ACC112 (cell line): ENCODE data around the gene ITGAV.

ENCODE experiments used
- H2AFZ ChIP-seq: fragments of 200-600 bp; sonication (generic); one replicate; pipeline ENCODE4 v1.6.0; 2017; ENCODE audit warnings: antibody characterized with exemption, low read length; ENCODE audit not compliant: unreplicated experiment
- H3K27ac ChIP-seq: fragments of 200-600 bp; sonication (generic); 2 replicates; pipeline ENCODE4 v1.5.1; 2014; ENCODE audit warnings: low read depth, mild to moderate bottlenecking, antibody characterized with exemption, low read length, moderate library complexity
- H3K27me3 ChIP-seq: fragments of 200-600 bp; sonication (generic); 2 replicates; pipeline ENCODE4 v1.6.1; 2014; ENCODE audit warnings: mild to moderate bottlenecking, antibody characterized with exemption, low read length, moderate library complexity, mixed read lengths; ENCODE audit not compliant: insufficient read depth
- H3K36me3 ChIP-seq: fragments of 200-600 bp; sonication (generic); 2 replicates; pipeline ENCODE4 v1.6.1; 2016; ENCODE audit warnings: mild to moderate bottlenecking, antibody characterized with exemption, low read length, moderate library complexity, mixed read lengths; ENCODE audit not compliant: insufficient read depth
- H3K4me1 ChIP-seq: fragments of 200-600 bp; sonication (generic); one replicate; pipeline ENCODE4 v1.6.1; 2016; ENCODE audit warnings: low read length, mixed read lengths; ENCODE audit not compliant: insufficient read depth, unreplicated experiment, control insufficient read depth
- H3K4me3 ChIP-seq: fragments of 200-600 bp; sonication (generic); 2 replicates; pipeline ENCODE4 v1.5.1; 2014; ENCODE audit warnings: mild to moderate bottlenecking, low read depth, low read length
- H3K79me2 ChIP-seq: fragments of 200-600 bp; sonication (generic); one replicate; pipeline ENCODE4 v1.6.0; 2016; ENCODE audit warnings: low read length; ENCODE audit not compliant: control insufficient read depth, unreplicated experiment, insufficient read depth

Gene ITGAV

GRCh38 chr2:186695081-186695756 lies 105.4 kb downstream of the ITGAV start:
- Histone ChIP-seq H3K4me1 (peaks cover 15% of the 10 kb centered on the region), H3K27ac (peak overlapping the region; percentile 24; the same call in 1 of the 2 replicates), H2AFZ (peak overlapping the region; percentile 98), H3K79me2 (no peaks in the 10 kb centered on the region), H3K36me3 (no peaks in the 10 kb centered on the region), H3K27me3 (no peaks in the 10 kb centered on the region), H3K4me3 (peak overlapping the region; percentile 96)

GRCh38 chr2:186696290-186696689 lies 106.4 kb downstream of the ITGAV start:
- Histone ChIP-seq H3K27ac (no peak overlapping the region), H3K27me3 (no peaks in the 10 kb centered on the region), H3K79me2 (no peaks in the 10 kb centered on the region), H3K4me1 (peaks cover 15% of the 10 kb centered on the region), H3K4me3 (no peak overlapping the region), H3K36me3 (no peaks in the 10 kb centered on the region), H2AFZ (no peak overlapping the region)

GRCh38 chr2:186696804-186697203 lies 106.9 kb downstream of the ITGAV start:
- Histone ChIP-seq H3K79me2 (no peaks in the 10 kb centered on the region), H2AFZ (no peak overlapping the region), H3K27ac (no peak overlapping the region), H3K4me1 (peaks cover 15% of the 10 kb centered on the region), H3K36me3 (no peaks in the 10 kb centered on the region), H3K4me3 (no peak overlapping the region), H3K27me3 (no peaks in the 10 kb centered on the region)

GRCh38 chr2:186697536-186697935 lies 107.7 kb downstream of the ITGAV start:
- Histone ChIP-seq H2AFZ (no peak overlapping the region), H3K27ac (peak overlapping the region; percentile 47; the same call in 1 of the 2 replicates), H3K27me3 (no peaks in the 10 kb centered on the region), H3K36me3 (no peaks in the 10 kb centered on the region), H3K4me3 (no peak overlapping the region), H3K4me1 (peaks cover 15% of the 10 kb centered on the region), H3K79me2 (no peaks in the 10 kb centered on the region)

GRCh38 chr2:186699742-186700141 lies 109.9 kb downstream of the ITGAV start:
- H3K27me3 ChIP-seq = no peaks in the 10 kb centered on the region
- no peaks in the 10 kb centered on the region for H3K36me3 ChIP-seq
- no peak overlapping the region for H2AFZ ChIP-seq
- no peaks in the 10 kb centered on the region for H3K79me2 ChIP-seq
- H3K4me1 ChIP-seq = peaks cover 15% of the 10 kb centered on the region
- no peak overlapping the region for H3K27ac ChIP-seq
- H3K4me3 ChIP-seq = no peak overlapping the region

GRCh38 chr2:186702006-186702405 lies 112.2 kb downstream of the ITGAV start:
- no peak overlapping the region for H2AFZ ChIP-seq
- no peak overlapping the region for H3K27ac ChIP-seq

GRCh38 chr2:186702501-186702900 lies 112.6 kb downstream of the ITGAV start:
- peaks cover 6% of the 10 kb centered on the region for H3K4me1 ChIP-seq
- no peaks in the 10 kb centered on the region for H3K79me2 ChIP-seq
- H3K27me3 ChIP-seq = no peaks in the 10 kb centered on the region
- H2AFZ ChIP-seq = no peak overlapping the region
- no peak overlapping the region for H3K27ac ChIP-seq
- no peaks in the 10 kb centered on the region for H3K36me3 ChIP-seq
- no peak overlapping the region for H3K4me3 ChIP-seq

More at GRCh38 chr2:186702006-186702405, 112.2 kb downstream of the ITGAV start:
- H3K79me2 ChIP-seq = no peaks in the 10 kb centered on the region
- no peak overlapping the region for H3K4me3 ChIP-seq
- no peaks in the 10 kb centered on the region for H3K36me3 ChIP-seq
- H3K4me1 ChIP-seq = peaks cover 10% of the 10 kb centered on the region
- no peaks in the 10 kb centered on the region for H3K27me3 ChIP-seq

- no peaks in the 10 kb centered on the region for H3K79me2 ChIP-seq
- no peak overlapping the region for H3K27ac ChIP-seq
- no peak overlapping the region for H3K4me3 ChIP-seq
- no peaks in the 10 kb centered on the region for H3K27me3 ChIP-seq
- H3K4me1 ChIP-seq = no peaks in the 10 kb centered on the region
- H3K36me3 ChIP-seq = no peaks in the 10 kb centered on the region
- no peak overlapping the region for H2AFZ ChIP-seq
Observed at GRCh38 chr2:186704897-186705296, 115.0 kb downstream of the ITGAV start.

GRCh38 chr2:186709529-186710450 lies 119.9 kb downstream of the ITGAV start:
- H3K36me3 ChIP-seq = no peaks in the 10 kb centered on the region
- no peak overlapping the region for H3K27ac ChIP-seq
- H3K27me3 ChIP-seq = no peaks in the 10 kb centered on the region
- H2AFZ ChIP-seq = no peak overlapping the region
- H3K4me1 ChIP-seq = peaks cover 5% of the 10 kb centered on the region
- no peaks in the 10 kb centered on the region for H3K79me2 ChIP-seq
- H3K4me3 ChIP-seq = no peak overlapping the region

GRCh38 chr2:186713691-186714090 lies 123.8 kb downstream of the ITGAV start:
- H3K36me3 ChIP-seq = no peaks in the 10 kb centered on the region
- peak overlapping the region; percentile 42 for H2AFZ ChIP-seq
- no peak overlapping the region for H3K27ac ChIP-seq
- H3K79me2 ChIP-seq = no peaks in the 10 kb centered on the region
- peaks cover 5% of the 10 kb centered on the region for H3K4me1 ChIP-seq
- H3K27me3 ChIP-seq = no peaks in the 10 kb centered on the region
- H3K4me3 ChIP-seq = no peak overlapping the region
